ENCODE measurements around the gene DYSF. TPM values are rescaled to one million over a fixed set of nuclear protein-coding genes. Genes with fewer than 3 reads are reported as not detected.

The DYSF gene
- polyA plus RNA-seq, 1 experiment, result 1.3 TPM

DNA sequence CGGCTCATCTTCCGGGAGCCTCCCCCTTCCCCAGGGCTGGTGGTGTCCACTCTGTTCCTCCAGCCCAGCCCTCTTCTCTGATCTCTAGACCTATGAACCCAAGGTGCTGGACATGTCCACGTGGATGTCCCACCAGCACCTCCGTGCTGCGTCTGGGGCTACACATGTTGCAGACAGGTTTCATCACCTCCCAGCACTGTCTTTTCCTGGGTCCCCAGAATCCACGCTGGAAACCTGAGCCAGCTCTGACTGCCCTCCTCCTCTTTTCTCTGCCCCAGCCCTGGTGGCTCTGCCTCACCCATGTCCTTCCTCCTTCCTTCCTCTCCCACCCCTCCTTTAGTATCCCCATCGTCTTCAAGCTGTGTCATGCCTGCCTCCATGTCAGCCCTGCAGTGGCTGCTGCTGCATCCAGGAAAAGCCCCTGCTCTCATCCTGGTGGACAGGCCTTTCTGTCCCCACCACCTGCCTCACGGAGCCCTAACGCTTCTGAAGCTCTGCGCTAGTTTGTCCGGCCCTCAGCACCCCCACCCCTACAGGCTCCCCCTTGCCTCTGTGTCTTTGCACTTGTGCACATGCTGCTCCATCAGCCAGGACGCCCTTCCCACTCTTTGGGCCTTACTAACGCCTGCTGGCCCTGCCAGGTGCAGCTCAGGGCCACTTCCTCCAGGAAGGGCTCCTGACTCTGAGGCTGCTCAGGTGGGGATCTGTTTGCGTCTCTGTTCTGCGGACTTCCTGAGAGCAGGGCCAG is 105.9 kb downstream of the DYSF start:
- TF ChIP-seq CTCF (IDR thresholded peaks at IDR 0.05; ENCODE audit: insufficient read depth, low read depth, low read length), result no peak
- Histone ChIP-seq H3K4me3 (ENCODE audit: low read depth, low read length) (no peak overlapping the region), H3K27me3 (ENCODE audit: control insufficient read depth, insufficient read depth, low read length) (no peaks in the 10 kb centered on the region), H3K36me3 (ENCODE audit: control insufficient read depth, insufficient read depth, low read length) (no peaks in the 10 kb centered on the region)
- no peak for DNase-seq (ENCODE audit: low read depth)
- ChIA-PET POLR2A (no interaction called here), CTCF (interaction anchor here (1.8 to 17.2 kb wide), 4 partner anchors 10 to 591 kb away, joined by 5 to 285 read pairs (median 15); no protein-coding TSS in a partner anchor)

- Histone ChIP-seq H3K36me3 (ENCODE audit: control insufficient read depth, insufficient read depth, low read length) (no peaks in the 10 kb centered on the region), H3K27me3 (ENCODE audit: control insufficient read depth, insufficient read depth, low read length) (no peaks in the 10 kb centered on the region), H3K4me3 (ENCODE audit: low read depth, low read length) (no peak overlapping the region)
- ChIA-PET POLR2A (no interaction called here), CTCF (interaction anchor here (1.8 to 6.6 kb wide), 3 partner anchors 11 to 590 kb away, joined by 5 to 24 read pairs (median 6); no protein-coding TSS in a partner anchor)
- TF ChIP-seq CTCF (IDR thresholded peaks at IDR 0.05; ENCODE audit: insufficient read depth, low read depth, low read length), result no peak
- no peak for DNase-seq (ENCODE audit: low read depth)
Observed at GRCh38 chr2:71559828-71560637, 106.7 kb downstream of the DYSF start.

DNA sequence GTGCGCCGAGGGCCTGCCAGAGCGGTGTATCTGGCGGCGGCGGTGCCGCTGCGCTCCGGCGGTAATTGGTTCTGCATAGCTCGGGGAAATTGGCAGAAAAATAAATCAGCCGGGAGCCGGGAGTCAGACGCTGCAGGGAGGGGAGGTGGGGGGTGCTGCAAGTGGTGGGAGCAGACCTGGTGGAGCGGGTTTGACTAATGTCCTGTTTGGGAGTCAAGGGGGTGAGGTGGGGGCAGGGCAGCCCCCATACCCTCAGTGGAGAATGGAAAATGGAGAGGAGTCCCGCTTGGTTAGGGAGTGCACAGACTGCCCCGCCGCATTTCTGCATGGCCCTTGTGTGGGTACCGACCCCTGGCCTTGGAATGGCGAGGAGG is 107.3 kb downstream of the DYSF start:
- Histone ChIP-seq H3K27me3 (ENCODE audit: control insufficient read depth, insufficient read depth, low read length) (no peaks in the 10 kb centered on the region), H3K4me3 (ENCODE audit: low read depth, low read length) (no peak overlapping the region), H3K36me3 (ENCODE audit: control insufficient read depth, insufficient read depth, low read length) (no peaks in the 10 kb centered on the region)
- no peak for TF ChIP-seq CTCF (IDR thresholded peaks at IDR 0.05; ENCODE audit: insufficient read depth, low read depth, low read length)
- DNase-seq (ENCODE audit: low read depth), result no peak
- ChIA-PET CTCF (interaction anchor here (1.0 to 6.6 kb wide), 2 partner anchors 11 to 14 kb away, joined by 3 to 24 read pairs; no protein-coding TSS in a partner anchor), POLR2A (no interaction called here)

GRCh38 chr2:71561441-71562267 is 108.3 kb downstream of the DYSF start:
- H3K4me3 ChIP-seq (ENCODE audit: low read depth, low read length), result no peak overlapping the region
- ChIA-PET POLR2A (no interaction called here), CTCF (interaction anchor here (0.7 to 6.6 kb wide), 3 partner anchors 12 to 15 kb away, joined by 3 to 24 read pairs (median 3); no protein-coding TSS in a partner anchor)
- no peak for DNase-seq (ENCODE audit: low read depth)
- no peak for TF ChIP-seq CTCF (IDR thresholded peaks at IDR 0.05; ENCODE audit: insufficient read depth, low read depth, low read length)
- H3K27me3 ChIP-seq (ENCODE audit: control insufficient read depth, insufficient read depth, low read length), result no peaks in the 10 kb centered on the region
- H3K36me3 ChIP-seq (ENCODE audit: control insufficient read depth, insufficient read depth, low read length), result no peaks in the 10 kb centered on the region
